Measurements from ENCODE around the gene ZNF70. TPM values are rescaled to one million over a fixed set of nuclear protein-coding genes. Genes with fewer than 3 reads are reported as not detected.
A peak's percentile ranks its signal among the peaks of the same experiment; 100 is the strongest.

Gene ZNF70
- total and polyA plus RNA-seq, 2 of the 13 experiments (the other 11 are each of a cell fraction or from before 2014, with no cell fraction given): 0.62 to 3.6 TPM

- 0 out of 2 replicates have a peak, but pooled peaks have one; percentile 4 for TF ChIP-seq THAP9 (CRISPR knock-in tag; IDR thresholded peaks at IDR 0.05; ENCODE audit: borderline replicate concordance)
- TF ChIP-seq ZNF3 (CRISPR knock-in tag; IDR thresholded peaks at IDR 0.05): no peak
- TF ChIP-seq ZNF264 (CRISPR knock-in tag; IDR thresholded peaks at IDR 0.05): peak; percentile 35; the same call in 1 of the 2 replicates
- peak; percentile 21; the same call in 1 of the 2 replicates for TF ChIP-seq FOXC1 (CRISPR knock-in tag; IDR thresholded peaks at IDR 0.05; ENCODE audit: borderline replicate concordance)
- peak; percentile 79 for TF ChIP-seq GFI1 (CRISPR knock-in tag; IDR thresholded peaks at IDR 0.05; ENCODE audit: borderline replicate concordance)
- no peak for TF ChIP-seq ZSCAN12 (CRISPR knock-in tag; IDR thresholded peaks at IDR 0.05)
- TF ChIP-seq ZKSCAN1 (IDR thresholded peaks at IDR 0.05; ENCODE audit: low read length): no peak
- peak; percentile 78; the same call in 1 of the 2 replicates for TF ChIP-seq RERE (CRISPR knock-in tag; IDR thresholded peaks at IDR 0.05; ENCODE audit: low read depth)
- TF ChIP-seq ZNF260 (CRISPR knock-in tag; IDR thresholded peaks at IDR 0.05; ENCODE audit: borderline replicate concordance, low read depth): no peak
- peak; percentile 94 for TF ChIP-seq RARA (CRISPR knock-in tag; IDR thresholded peaks at IDR 0.05)
- TF ChIP-seq PHF8 (CRISPR knock-in tag; IDR thresholded peaks at IDR 0.05): 0 out of 2 replicates have a peak, but pooled peaks have one; percentile 7
- 0 out of 2 replicates have a peak, but pooled peaks have one; percentile 62 for TF ChIP-seq KLF6 (CRISPR knock-in tag; IDR thresholded peaks at IDR 0.05)
- 0 out of 2 replicates have a peak, but pooled peaks have one; percentile 28 for TF ChIP-seq GTF2F1 (IDR thresholded peaks at IDR 0.05; ENCODE audit: low read length)
- TF ChIP-seq ATF3 (CRISPR knock-in tag; IDR thresholded peaks at IDR 0.05): no peak
- TF ChIP-seq ARHGAP35 (CRISPR knock-in tag; IDR thresholded peaks at IDR 0.05; ENCODE audit: borderline replicate concordance): peak; percentile 21; the same call in 1 of the 2 replicates
- no peak for TF ChIP-seq ZNF451 (CRISPR knock-in tag; IDR thresholded peaks at IDR 0.05)
- no peak for TF ChIP-seq AFF4 (CRISPR knock-in tag; IDR thresholded peaks at IDR 0.05)
Observed at GRCh38 chr22:23774114-23774921, 23.4 kb upstream of the ZNF70 start (continued).
